ENCODE measurements around the gene CADPS2.

- TF ChIP-seq POLR2A (IDR thresholded peaks at IDR 0.05): no peak
- TF ChIP-seq, protein P1, sequence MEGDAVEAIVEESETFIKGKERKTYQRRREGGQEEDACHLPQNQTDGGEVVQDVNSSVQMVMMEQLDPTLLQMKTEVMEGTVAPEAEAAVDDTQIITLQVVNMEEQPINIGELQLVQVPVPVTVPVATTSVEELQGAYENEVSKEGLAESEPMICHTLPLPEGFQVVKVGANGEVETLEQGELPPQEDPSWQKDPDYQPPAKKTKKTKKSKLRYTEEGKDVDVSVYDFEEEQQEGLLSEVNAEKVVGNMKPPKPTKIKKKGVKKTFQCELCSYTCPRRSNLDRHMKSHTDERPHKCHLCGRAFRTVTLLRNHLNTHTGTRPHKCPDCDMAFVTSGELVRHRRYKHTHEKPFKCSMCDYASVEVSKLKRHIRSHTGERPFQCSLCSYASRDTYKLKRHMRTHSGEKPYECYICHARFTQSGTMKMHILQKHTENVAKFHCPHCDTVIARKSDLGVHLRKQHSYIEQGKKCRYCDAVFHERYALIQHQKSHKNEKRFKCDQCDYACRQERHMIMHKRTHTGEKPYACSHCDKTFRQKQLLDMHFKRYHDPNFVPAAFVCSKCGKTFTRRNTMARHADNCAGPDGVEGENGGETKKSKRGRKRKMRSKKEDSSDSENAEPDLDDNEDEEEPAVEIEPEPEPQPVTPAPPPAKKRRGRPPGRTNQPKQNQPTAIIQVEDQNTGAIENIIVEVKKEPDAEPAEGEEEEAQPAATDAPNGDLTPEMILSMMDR (IDR thresholded peaks at IDR 0.05): no peak
Measured at GRCh38 chr7:122340427-122340826, 545.8 kb downstream of the CADPS2 start.

Measured in right lobe of liver (tissue), 4 donors.